ENCODE data around the gene RSPO4.

DNA sequence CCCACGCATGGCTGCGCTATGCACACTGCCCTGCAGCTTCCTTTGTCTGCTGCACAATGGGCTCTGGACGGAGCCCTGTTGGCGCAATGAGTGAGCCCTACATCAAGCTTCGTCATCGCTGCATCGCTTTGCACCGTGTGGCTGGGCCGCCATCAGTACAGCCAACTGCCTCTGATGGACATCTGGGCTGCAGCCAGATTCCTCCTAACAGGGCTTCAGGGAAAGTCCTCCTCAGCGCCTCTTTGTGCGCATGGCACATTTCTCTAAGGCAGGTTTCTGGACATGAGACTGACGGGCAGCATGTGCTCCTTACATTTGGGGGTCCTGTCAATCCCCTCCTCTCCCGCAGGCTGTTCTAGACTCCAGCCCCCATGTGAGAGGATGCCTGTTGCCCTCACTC, 56.3 kb downstream of the RSPO4 start:
- TF ChIP-seq, protein P1, sequence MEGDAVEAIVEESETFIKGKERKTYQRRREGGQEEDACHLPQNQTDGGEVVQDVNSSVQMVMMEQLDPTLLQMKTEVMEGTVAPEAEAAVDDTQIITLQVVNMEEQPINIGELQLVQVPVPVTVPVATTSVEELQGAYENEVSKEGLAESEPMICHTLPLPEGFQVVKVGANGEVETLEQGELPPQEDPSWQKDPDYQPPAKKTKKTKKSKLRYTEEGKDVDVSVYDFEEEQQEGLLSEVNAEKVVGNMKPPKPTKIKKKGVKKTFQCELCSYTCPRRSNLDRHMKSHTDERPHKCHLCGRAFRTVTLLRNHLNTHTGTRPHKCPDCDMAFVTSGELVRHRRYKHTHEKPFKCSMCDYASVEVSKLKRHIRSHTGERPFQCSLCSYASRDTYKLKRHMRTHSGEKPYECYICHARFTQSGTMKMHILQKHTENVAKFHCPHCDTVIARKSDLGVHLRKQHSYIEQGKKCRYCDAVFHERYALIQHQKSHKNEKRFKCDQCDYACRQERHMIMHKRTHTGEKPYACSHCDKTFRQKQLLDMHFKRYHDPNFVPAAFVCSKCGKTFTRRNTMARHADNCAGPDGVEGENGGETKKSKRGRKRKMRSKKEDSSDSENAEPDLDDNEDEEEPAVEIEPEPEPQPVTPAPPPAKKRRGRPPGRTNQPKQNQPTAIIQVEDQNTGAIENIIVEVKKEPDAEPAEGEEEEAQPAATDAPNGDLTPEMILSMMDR (IDR thresholded peaks at IDR 0.05; ENCODE audit: insufficient read depth, low read length, poor library complexity, severe bottlenecking) = no peak
- no peak for TF ChIP-seq EZH2phosphoT487 (conservative IDR thresholded peaks at IDR 0.05; ENCODE audit: low read length)
